ENCODE data around the gene DST. TPM values are rescaled to one million over a fixed set of nuclear protein-coding genes. Genes with fewer than 3 reads are reported as not detected.

The DST gene
- total RNA-seq, 1 experiment from 2014 or later = 219 TPM

- DNase-seq (ENCODE audit: extremely low read depth, low read depth) = no peak
These were observed 102.3 kb downstream of the DST start for GRCh38 chr6:56540232-56541029.

GRCh38 chr6:56539527-56540105 lies 103.1 kb downstream of the DST start:
- no peak for DNase-seq (ENCODE audit: extremely low read depth, low read depth)

- DNase-seq (ENCODE audit: extremely low read depth, low read depth) = no peak
These were observed 103.8 kb downstream of the DST start for GRCh38 chr6:56538851-56539250.

DNA sequence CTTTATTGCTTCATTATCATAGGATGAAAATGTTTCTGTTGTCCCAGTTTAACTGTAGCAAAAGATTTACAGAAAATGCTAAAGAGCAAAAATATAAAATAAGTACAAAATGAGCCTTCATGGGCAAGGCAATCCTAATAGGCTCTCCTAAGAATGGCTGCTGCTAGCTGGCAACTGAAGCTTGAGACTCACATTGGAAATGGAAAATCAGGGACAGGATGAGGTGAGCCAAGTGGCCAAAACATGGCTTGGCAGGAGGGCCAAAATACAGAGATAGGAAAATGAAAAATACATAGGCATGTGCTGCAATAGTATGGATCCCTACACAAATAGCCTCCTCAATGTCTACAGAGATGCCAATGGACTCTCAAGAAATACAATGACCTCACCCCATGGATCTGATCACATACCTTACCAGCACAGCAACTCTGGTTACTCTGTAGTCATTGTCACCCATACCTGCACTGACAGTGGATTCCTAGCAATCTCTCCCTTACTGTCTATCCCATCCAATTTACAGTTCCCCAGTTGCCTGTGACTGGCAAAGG lies 105.4 kb downstream of the DST start:
- no peak for DNase-seq (ENCODE audit: extremely low read depth, low read depth)

GRCh38 chr6:56536536-56536935 lies 106.2 kb downstream of the DST start:
- no peak for DNase-seq (ENCODE audit: extremely low read depth, low read depth)

DNA sequence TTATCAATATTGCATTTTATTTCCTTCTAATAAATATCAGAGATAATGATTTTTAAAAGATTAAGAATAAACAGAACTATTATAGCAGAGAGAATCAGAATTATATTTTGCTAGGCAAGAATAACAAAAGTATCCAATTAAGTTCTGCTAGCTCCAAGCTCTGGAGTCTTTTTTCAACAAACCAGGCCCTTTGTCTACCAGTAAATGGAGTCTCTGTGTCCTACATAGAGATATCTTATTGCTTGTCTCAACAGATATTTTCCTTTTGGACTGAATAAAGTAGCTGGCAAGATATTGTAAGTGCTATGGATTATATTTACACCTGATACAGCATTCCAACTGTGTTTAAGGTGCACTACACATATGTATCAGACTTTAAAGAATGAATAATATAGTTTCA lies 107.1 kb downstream of the DST start:
- DNase-seq (ENCODE audit: extremely low read depth, low read depth) = no peak

DNA sequence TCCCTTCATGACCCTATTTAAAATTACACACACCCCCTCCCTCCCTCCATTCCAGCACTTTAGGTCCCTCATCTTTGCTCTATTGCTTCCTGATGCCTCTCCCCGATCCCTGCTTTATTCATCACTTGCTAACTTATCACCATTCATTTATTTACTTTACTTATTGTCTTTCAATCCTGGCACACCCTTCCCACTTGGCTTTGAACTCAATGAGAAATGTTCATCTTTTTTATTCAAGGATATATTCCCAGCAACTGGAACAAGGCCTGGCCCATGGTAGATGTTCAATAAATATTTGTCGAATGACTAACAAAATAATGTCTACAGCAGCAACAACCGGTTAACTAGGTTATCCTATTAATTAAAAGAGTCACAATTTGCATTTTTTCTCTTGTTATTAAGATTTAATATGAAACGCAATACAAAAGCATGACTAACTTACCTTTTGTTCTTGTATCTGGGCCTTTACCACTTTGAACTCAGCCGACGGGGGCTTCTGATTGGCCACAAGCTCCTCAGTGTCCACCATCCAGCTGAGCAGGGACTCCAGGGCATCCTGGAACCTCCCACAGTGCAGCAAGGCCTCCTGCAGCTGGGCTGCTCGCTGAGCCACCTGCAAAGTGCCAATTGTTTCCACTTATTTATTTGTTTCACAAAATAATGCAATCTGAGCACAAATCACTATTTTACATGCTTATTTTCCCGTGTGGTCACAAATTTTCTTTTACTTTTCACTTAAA lies 107.8 kb downstream of the DST start:
- no peak for DNase-seq (ENCODE audit: extremely low read depth, low read depth)

DNA sequence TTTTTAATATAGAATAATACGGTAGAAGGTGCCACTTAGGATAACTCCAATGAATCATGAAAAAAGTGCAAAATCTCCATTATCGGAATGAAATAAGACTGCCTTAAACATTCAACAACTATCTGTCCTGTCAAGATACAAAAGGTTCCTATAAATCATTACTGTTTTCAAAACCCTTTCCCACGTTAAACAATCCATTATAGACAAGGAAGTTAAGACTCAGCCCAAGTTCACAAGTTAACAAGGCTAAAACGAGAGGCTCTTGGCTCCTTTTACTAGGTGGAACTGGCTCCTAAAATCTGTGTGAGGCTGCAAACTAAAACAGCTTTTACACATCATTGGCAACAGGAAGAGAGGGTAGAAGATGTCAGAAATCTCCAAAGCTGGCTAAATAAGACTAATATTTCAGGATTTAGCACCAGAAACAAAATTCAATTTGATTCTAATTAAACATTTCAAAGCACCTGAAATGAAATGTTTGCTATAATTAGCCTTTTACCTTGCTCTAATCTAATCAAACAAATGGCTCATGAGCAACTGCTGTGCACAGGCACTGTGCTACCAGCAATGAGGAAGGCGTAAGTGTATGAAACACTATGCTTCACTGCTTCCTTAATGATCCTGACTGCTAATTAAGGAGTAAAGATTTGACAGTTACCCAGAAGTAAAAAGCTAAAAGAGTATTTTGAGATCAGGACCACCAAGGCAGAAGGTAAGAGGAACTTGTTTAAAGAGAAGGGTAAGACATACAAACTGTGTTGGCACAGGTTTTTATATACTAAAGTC lies 109.7 kb downstream of the DST start:
- DNase-seq (ENCODE audit: extremely low read depth, low read depth) = no peak

DNA sequence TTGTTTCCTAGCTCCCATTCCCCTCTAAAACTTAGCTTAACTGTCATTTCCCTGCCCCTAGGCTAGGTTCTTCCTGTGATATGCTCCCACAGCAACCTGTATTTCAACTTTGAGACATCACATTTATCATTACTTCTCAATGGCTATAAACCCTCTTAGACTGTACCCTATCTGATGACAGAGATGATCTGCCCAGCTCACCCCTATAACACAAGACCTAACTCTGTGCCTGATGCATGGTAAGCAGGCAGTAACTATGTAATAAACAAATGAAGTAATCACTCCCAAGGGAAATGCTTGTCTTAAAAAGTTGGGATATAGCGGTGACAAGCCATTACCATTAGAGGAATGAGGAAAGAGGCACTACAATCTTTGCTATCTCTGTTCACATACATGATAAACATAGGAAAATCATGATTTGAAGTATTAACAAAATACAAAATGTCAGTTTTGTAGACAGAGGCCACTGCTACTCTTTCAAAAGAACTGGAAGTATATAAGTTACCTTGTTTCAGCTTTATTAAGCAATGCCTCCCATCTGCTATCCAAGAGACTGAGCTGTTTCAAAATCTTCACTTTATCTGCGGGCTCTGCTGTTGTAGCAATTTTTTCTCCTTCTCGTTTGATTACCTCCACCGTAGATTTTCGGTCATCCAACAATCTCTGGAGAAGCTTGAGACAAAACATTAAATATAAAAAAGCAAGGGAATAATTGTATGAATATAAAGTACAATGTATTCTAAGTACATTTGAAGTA lies 110.7 kb downstream of the DST start:
- DNase-seq (ENCODE audit: extremely low read depth, low read depth) = no peak

- DNase-seq (ENCODE audit: extremely low read depth, low read depth) = no peak
These were observed 113.0 kb downstream of the DST start for GRCh38 chr6:56529594-56530191.

DNA sequence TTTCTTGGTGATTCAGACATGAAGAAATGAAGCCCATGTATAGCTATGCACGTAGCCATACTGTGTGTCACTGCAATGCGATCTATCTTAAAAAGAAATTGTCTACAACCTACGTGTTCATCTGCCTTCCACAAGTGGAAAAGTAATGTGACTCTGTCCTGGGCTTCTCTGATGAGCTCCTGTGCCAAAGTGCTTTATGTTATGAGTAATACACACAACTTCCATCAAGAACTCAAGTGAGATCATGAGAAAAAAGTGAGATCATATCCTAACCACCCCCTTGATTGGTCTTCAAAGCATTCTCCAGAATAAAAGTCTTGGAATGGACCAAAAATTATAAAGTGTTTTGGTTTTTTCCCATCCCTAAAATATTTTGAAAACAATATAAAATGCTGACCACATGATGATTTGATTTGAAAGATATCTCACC lies 114.3 kb downstream of the DST start:
- no peak for DNase-seq (ENCODE audit: extremely low read depth, low read depth)

- no peak for DNase-seq (ENCODE audit: extremely low read depth, low read depth)
These were observed 114.8 kb downstream of the DST start for GRCh38 chr6:56527934-56528333.

DNA sequence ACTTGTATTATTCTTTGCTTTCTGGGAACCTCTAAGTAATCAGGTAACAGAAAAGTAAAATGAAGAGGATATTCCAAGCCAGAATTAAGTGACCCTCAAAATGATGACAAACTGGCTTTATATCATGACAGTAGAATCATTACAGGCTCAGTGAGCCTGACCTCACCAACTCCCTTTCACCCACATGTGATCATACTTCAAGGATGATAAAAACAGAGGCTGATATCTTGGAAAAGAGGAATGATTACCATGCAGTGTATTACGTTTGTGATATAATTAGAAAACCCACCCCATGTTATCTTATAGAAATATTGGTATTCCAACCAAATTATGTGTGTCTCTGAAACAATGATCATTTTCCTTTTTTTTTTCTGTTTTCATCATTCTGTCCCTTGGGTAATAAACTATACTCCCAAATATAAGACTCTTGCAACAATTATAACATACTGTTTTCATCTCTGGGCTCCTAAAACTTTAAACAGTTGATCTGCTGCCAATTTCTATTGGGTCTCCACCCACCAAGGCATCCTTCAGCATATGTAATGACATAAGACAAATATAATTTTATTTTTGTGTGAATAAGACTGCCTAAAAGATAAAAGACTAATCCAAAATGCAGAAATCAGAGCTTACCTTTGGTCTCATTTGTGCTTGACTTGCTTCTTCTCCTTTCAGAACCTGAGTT lies 115.7 kb downstream of the DST start:
- no peak for DNase-seq (ENCODE audit: extremely low read depth, low read depth)

DNA sequence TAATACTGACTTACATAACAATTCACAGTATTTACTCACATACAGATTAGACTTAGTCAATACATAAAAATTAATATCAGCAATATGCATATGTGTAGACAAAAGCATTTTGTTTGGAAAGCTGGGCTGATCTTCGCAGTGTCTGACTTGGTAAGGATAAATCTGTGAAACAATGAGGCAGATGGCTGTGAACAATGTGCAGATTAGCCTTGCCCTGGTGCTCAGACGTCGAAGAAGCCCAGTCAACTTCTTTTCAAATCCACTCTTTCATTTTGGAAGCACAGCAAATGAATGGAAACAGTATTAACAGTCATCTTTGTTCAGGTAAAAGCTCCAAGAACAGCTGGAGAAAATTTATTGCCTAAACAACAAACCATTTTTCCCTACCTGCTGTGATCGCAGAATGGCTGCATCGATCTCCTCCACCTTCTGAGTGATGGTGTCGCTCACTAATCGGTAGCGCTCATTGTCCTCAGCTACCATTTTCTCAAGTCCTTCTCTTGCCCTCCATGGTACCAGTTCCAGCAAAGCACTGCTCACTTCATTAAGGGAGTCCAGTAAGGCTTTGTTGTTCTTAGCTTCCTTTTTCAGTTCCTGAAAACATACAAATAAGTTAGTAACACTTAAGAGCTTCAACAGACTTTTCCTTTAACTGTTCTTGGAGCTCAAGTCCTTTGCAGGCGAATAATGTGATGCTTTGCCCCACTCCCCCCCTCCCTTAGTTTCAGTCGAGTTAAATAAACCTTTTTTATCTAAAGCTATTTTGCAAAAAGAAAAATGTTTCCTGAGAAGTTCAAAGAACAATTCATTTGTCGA lies 116.5 kb downstream of the DST start:
- DNase-seq (ENCODE audit: extremely low read depth, low read depth) = no peak

DNA sequence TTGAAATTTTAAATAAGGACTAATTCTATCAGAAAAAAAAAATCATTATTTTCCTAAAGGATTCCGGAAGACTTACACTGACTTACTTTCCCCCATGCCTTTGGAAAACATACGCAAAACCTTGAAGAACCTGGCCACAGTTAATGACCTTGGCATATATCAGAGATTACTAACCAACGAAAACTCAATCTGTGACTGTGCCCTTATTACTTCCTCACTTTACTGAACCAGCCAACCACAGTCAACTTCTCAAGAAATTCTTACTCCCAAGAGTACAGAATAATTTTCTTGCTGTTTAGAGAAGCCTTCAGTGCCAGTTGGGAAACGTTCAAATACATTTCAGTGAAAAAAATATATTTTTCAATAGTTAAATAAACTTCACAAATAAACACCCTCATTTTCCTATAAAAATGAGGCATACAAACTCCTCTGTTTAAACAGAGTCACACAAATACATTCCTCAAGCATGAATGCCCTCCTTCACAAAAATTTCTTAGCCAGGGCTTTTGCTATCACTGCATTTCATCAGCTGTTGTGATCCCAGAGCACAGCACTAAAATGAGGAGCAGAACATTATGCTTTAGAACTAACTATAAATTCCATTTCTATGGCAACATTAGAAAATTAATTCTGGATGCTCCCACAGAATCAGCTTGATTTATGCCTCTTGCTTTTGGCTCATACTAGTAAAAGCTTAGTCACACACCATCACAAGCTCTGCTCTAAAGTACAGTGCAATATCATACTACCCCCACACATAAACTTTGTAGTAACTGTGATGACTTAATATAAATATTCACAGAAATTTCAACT lies 117.6 kb downstream of the DST start:
- DNase-seq (ENCODE audit: extremely low read depth, low read depth) = no peak

DNA sequence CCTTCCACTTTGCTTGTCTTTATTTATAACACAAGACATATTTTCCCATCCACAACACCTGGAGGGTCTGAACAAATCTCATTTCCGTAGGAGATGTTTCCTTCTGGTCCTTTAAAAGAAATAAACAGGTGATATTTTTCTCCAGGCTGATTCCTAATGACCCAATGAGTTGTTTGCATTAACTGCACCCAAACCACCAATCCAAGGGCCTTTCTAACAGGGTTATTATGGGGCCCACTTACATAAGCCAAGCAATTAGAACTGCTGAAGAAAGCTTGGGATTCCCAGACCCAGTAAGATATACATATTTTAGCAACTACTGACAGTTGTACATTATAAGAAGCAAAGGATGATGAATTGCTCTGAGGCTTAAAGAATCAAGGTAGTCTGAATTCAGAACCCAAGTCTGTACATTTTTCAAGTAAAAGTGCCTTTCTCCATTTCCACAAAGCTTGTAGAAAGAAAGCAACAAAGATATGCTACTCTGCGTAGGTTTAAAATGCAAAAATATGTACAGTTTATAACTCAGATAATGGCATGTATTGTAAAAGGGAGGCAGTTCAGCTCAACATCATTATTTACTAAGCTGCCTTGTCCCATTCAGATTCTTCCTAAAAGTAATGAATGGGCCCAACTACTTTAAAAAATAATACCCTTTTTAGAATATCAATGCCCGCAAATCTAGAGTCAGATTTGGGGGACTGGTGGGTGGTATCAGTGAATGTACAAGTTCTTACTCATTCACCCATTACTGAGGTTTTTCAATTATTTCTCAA lies 120.0 kb downstream of the DST start:
- DNase-seq (ENCODE audit: extremely low read depth, low read depth) = no peak
